Endometrial microvascular endothelial cells (primary cell): ENCODE measurements around the gene ZP1. TPM values are rescaled to one million over a fixed set of nuclear protein-coding genes. Genes with fewer than 3 reads are reported as not detected.

Experiments used
- in situ Hi-C: cut with HindIII; loops from 2 replicates; pipeline ENCODE4 v1.10.0; 2017; ENCODE audit warnings: low sequenced_read_pairs, low pct_unique_long_range_greater_than_20kb; ENCODE audit errors: inconsistent ontology term
- total RNA-seq: library from RNA; depleted of rRNA; stranded (reverse); fragments of >200 nt; gene quantifications from one replicate; pipeline ENCODE4 v1.2.3, GENCODE V29; 2015; ENCODE audit errors: inconsistent ontology term

ZP1 gene
- total RNA-seq, 1 donor from 2014 or later: not detected

DNA sequence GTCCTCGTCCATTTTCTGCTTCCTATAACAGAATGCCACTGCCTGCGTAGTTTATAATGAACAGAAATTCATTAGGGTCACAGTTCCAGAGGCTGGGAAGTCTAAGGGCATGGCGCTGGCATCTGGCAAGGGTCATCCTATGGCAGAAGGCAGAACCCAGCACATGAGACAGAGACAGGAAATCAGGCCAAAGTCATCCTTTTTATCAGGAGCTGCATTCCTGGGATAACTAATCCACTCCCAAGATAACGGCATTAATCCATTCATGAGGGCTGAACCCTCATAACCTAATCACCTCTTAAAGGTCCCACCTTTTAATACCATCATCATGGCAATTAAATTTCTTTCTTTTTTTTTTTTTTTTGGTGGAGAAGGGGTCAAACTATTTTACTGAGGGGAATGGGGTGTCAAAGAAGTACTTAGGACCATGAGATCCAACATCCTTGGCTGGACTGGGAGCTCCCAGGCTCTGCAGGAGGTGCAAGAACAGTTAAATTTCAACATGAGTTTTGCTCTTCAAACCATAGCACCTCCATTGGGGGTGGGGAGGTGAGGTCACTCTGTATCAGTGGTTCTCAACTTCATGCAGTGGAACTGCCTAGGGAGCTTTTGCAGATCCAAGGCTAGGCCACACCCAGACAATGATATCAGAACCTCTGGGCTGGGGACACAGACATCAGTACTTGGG lies 51.1 kb downstream of the ZP1 start:
- in situ Hi-C loops: no loop called here

DNA sequence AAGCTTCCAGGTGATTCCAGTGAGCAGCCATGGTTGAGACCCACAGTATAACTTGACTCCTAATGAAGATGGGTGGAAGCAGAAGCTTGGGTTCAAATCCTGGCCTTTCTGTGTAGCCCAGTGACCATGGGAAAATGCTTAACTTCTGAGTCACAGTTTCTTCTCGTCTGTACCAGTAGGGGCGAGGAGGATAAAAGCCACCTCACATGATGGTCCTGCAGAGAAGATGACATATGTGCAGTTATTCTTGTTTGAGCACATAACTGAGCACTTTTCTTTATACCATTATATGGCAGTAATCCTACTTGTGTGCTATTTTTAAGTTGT lies 51.6 kb downstream of the ZP1 start:
- in situ Hi-C loops: no loop called here

DNA sequence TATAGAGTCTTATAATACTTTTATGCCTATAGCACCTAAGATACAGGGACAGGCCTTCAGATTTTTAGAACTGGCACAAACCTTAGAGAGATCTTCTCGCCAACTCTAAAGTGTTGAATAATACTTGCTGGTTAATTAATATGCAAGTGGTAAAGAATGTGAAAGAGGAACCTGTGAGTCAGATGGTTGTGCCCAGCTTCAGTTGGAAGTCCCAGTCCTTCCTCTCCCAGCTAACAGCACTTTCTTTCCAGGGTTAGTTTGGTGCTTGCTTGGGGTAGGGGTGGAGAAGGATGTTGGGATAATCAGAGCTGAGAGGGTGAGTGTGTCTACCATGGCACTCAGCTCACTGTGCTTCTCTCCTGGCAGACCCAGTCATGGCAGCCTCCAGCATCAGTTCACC lies 52.0 kb downstream of the ZP1 start:
- in situ Hi-C loops: no loop called here

DNA sequence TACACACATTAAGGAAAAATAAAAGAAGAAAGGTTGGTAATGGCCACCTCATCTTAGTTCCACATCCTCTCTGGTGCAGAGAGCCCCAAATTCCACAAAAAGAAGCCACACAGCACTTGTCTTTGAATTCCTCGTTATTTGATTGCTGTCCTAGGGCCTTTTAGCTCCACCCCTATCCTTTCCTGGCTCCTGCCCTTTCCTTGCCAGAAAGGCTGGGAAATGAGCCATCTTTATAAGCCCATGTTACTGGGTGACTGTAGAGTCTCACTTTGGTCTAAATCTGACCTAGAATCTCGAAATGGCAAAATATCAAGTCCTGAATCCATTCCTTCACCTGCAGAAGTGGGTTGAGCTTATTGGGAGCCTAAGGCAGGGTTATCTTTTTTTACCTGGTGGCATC lies 52.6 kb downstream of the ZP1 start:
- in situ Hi-C loops: no loop called here

DNA sequence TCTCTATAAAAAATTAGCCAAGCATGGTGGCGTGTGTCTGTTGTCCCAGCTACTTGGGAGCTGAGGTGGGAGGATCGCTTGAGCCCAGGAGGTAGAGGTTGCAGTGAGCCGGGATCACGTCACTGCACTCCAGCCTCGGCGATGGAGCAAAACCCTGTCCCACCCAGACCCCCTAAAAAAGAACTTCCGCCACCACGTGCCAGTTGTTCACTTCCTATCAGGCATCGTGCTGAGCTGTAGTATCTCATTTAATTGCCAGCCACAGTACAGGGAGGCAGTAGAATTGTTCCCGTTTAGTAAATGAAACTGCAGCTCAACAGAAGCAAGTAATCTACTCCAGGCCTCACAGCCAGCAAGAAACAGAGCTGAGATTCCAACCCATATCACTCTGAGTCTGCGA lies 53.9 kb downstream of the ZP1 start:
- in situ Hi-C loops: no loop called here

DNA sequence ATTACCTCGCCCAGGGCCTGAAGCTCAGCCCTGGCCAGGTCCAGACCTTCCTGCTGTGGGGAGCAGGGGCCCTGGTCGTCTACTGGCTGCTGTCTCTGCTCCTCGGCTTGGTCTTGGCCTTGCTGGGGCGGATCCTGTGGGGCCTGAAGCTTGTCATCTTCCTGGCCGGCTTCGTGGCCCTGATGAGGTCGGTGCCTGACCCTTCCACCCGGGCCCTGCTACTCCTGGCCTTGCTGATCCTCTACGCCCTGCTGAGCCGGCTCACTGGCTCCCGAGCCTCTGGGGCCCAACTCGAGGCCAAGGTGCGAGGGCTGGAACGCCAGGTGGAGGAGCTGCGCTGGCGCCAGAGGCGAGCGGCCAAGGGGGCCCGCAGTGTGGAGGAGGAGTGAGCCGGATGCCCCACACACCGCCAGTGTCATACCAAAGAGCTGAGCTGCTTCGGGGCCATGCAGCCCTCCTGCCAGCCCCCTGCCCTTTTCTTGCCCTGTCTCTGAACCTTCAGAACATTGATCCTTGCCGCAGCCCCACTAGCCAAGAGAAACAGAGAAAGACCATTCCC lies 54.5 kb downstream of the ZP1 start:
- in situ Hi-C loops: no loop called here

DNA sequence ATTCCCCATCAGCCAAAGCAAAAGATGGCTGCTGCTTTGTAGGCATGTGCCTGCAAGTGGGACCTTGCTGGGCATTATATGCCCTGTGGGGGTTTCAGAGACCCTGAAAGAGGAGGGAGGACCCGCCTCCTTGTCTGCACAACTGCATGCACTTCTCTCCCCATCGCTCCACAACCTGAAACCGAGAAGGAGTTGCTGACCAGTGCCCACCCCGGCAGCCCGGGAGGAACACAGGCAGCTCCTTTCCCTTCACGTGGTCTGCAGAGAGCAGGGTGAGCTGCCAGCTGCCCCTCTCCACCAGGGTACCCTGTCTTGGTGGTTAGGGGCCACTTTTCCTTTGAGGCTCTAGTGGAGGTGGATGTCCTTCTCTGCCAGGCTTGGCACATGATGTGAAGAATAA lies 55.6 kb downstream of the ZP1 start:
- in situ Hi-C loops: no loop called here

DNA sequence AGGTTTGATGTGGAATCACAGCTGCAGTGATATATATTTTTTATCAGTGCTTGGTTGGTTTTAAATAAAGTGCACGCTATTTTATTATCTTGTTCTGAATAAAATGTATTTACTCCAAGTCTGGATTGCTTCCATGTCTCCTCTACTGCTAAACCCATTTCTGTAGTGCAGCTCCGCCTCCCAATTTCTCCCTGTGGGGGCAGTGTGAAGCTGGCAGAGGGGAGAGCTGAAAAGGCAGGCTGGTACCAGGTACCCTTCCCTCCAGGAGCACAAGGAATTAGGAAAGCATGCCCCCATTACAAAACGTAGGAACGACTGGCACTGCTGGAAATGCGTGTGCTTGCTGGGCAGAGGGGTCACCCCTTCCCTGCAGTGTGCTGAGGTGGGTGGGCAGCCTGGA lies 56.0 kb downstream of the ZP1 start:
- in situ Hi-C loops: no loop called here

DNA sequence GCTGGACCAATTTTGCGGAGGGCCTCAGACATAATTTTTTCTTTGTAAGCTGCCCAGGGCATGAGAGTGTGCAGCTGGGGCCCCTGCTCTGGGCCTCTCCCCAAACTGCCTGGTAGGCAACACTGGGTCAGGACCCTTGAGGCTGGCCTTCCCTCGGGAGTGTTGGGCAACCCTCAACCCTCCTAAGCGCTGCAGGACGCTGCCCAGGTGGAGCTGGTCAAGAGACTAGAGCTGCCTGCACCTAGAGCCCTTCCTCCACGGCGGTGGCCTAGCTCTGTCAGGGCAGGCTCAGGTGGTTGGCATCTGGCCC lies 56.4 kb downstream of the ZP1 start:
- in situ Hi-C loops: no loop called here

DNA sequence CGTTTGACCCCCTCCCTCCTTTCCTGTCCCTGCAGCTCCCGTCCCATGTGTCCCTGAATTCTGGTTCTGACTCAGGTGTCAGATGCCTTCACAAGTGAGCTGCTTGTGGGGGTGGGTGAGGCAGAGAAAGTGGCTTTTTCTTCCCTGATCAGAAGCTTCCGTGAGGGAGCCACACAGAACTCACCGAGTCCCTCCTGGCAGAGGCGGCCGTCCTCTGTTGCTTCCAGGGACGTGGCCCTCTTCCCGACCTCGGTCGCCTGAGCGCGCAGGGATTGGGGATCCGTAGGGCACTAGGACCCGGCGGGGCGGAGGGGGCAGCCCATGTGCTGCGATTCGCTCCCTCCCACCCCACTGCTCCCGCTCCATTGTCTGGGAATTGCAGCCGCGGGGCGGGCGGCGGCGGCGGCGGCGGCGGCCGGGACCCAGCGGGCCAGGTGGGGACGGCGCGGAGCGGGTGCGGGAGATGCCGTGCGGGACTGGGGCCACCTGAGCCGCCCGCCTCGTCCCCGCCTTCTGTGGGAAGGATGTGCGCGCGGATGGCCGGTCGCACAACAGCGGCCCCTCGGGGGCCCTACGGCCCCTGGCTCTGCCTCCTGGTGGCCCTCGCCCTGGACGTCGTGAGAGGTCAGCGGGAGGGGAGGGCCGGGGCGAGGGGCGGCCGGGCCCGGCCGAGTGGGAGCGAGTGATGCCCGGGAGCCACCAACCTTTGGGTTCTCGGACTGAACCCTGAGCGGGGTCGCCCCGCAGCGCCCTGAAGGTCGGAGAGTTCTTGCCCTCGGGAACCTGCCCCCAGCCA lies 57.0 kb downstream of the ZP1 start, which contains the start of gene TMEM132A:
Gene TMEM132A, plus strand, starts transcription at position 351 of the 796 bp plus-strand sequence. Its CDS starts 174 bp downstream, at position 525.
- in situ Hi-C loops: no loop called here

Other genes with a start within 250 kb of the ZP1 start
- gene MS4A8, start 167.9 kb upstream of the ZP1 start, total RNA-seq: not detected
- gene MS4A18, start 142.8 kb upstream of the ZP1 start, total RNA-seq: not detected
- not detected for gene MS4A15, start 110.7 kb upstream of the ZP1 start, total RNA-seq
- gene MS4A10, start 82.2 kb upstream of the ZP1 start, total RNA-seq: not detected
- 80.8 TPM for gene CCDC86, start 25.4 kb upstream of the ZP1 start, total RNA-seq
- gene PTGDR2, start 11.6 kb upstream of the ZP1 start, total RNA-seq: not detected
- gene PRPF19, start 39.0 kb downstream of the ZP1 start, total RNA-seq: 130 TPM
- 190 TPM for gene TMEM109, start 46.6 kb downstream of the ZP1 start, total RNA-seq
- gene TMEM132A, start 56.9 kb downstream of the ZP1 start, total RNA-seq: 105 TPM
- gene SLC15A3, start 84.6 kb downstream of the ZP1 start, total RNA-seq: 8.2 TPM
- not detected for gene CD6, start 104.1 kb downstream of the ZP1 start, total RNA-seq
- not detected for gene CD5, start 234.9 kb downstream of the ZP1 start, total RNA-seq